Measurements from ENCODE around the gene AFF3. TPM values are rescaled to one million over a fixed set of nuclear protein-coding genes. Genes with fewer than 3 reads are reported as not detected.

AFF3 gene
- total RNA-seq, 1 experiment from 2014 or later = 0.42 TPM

DNA sequence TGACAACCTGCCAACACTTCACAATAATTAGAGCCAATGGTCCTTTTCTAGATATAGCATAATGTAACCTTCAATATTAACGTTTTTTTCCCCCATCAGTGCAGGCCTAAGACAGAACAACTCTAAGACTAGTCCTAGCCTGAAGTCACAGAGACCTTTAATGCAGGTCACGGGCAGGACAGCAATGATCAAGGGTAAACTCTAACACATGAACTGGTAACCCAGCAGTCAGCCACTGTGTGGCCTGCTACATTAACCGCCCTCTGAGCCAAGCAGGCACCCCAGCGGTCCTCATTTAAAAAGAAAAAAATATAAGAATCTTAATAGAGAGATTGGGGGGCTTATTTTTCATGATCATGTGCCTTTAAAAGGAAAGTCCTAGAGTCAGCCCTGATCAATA lies 290.6 kb downstream of the AFF3 start:
- ChIA-PET CTCF (interaction anchor here (0.6 to 1.0 kb wide), 3 partner anchors 13 to 1118 kb away, joined by 3 to 5 read pairs (median 3); no protein-coding TSS in a partner anchor), POLR2A (no interaction called here)
- TF ChIP-seq, protein P1, sequence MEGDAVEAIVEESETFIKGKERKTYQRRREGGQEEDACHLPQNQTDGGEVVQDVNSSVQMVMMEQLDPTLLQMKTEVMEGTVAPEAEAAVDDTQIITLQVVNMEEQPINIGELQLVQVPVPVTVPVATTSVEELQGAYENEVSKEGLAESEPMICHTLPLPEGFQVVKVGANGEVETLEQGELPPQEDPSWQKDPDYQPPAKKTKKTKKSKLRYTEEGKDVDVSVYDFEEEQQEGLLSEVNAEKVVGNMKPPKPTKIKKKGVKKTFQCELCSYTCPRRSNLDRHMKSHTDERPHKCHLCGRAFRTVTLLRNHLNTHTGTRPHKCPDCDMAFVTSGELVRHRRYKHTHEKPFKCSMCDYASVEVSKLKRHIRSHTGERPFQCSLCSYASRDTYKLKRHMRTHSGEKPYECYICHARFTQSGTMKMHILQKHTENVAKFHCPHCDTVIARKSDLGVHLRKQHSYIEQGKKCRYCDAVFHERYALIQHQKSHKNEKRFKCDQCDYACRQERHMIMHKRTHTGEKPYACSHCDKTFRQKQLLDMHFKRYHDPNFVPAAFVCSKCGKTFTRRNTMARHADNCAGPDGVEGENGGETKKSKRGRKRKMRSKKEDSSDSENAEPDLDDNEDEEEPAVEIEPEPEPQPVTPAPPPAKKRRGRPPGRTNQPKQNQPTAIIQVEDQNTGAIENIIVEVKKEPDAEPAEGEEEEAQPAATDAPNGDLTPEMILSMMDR (IDR thresholded peaks at IDR 0.05; ENCODE audit: unreplicated experiment) = no peak
- no peak for DNase-seq (ENCODE audit: unreplicated experiment)
- no peaks in the 10 kb centered on the region for H3K9me3 Mint-ChIP-seq (ENCODE audit: unreplicated experiment)
- H3K27me3 Mint-ChIP-seq (ENCODE audit: insufficient read depth, unreplicated experiment) = no peaks in the 10 kb centered on the region
- H3K4me1 Mint-ChIP-seq (ENCODE audit: insufficient read depth, unreplicated experiment) = no peaks in the 10 kb centered on the region
- no peaks in the 10 kb centered on the region for H3K36me3 Mint-ChIP-seq (ENCODE audit: insufficient read depth, unreplicated experiment)
- BruUV-seq (replicated peaks) = no TSS peak
- no peak overlapping the region for H3K4me3 Mint-ChIP-seq (ENCODE audit: unreplicated experiment)
- no peak overlapping the region for H3K27ac Mint-ChIP-seq (ENCODE audit: low read depth, unreplicated experiment)
- intact Hi-C loops (cut with micrococcal nuclease) = no loop called here

DNA sequence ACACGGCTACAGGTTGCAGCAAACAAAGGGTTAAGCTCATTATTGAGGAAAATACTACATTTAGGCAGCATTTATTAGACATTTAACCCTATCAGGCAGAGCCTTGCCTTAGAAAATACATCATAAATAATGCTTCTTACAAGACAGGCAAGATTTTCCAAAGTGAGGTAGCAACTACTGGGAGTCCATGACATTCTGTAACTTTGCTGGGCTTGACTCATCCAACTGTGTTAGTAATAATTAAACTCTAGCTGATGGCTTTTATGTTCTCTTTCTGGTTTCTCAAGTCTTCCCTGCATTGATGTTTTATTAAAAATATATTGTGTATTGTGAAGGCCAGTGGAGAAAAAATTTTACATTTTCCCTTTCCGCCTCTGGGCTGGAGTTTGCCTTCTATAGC lies 291.3 kb downstream of the AFF3 start:
- Mint-ChIP-seq H3K27me3 (ENCODE audit: insufficient read depth, unreplicated experiment) (no peaks in the 10 kb centered on the region), H3K4me3 (ENCODE audit: unreplicated experiment) (no peak overlapping the region), H3K36me3 (ENCODE audit: insufficient read depth, unreplicated experiment) (no peaks in the 10 kb centered on the region), H3K4me1 (ENCODE audit: insufficient read depth, unreplicated experiment) (no peaks in the 10 kb centered on the region), H3K27ac (ENCODE audit: low read depth, unreplicated experiment) (no peak overlapping the region), H3K9me3 (ENCODE audit: unreplicated experiment) (no peaks in the 10 kb centered on the region)
- TF ChIP-seq, protein P1 (IDR thresholded peaks at IDR 0.05; ENCODE audit: unreplicated experiment) = no peak
- intact Hi-C loops (cut with micrococcal nuclease) = no loop called here
- no peak for DNase-seq (ENCODE audit: unreplicated experiment)
- no TSS peak for BruUV-seq (replicated peaks)
- ChIA-PET POLR2A (interaction anchor here (0.8 kb wide), 1 partner anchor 8 kb away, joined by 4 read pairs; no protein-coding TSS in a partner anchor), CTCF (interaction anchor here (1.0 kb wide), 1 partner anchor 13 kb away, joined by 3 read pairs; no protein-coding TSS in a partner anchor)

DNA sequence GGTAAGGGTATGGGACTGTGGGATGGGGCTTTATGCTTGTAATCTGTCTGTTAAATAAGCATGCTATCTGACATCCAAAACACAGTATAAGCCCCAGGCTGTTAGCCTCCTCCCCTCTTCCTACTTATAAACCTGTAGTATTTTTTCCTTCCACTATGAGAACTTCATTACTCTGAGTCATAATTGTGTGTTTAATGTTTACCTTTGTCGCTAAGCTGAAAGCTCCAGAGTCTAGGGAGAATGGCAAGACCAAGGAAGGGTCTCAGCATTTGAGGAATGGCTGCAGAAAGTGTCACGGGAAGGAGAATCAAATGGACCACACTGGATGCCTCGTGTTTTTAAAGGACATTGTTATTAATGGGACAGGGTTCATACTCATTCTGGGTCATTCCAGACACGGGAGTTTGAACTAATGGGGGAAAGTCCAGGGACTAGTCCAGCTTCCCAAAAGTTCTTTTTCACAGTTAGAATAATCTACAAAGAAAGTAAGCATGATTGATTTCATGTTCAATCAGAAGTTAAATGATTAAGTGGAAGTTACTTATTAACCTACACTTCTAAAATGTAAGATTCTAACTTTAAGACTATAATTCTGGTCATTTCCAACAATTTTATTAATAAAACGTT lies 292.2 kb downstream of the AFF3 start:
- no peaks in the 10 kb centered on the region for H3K36me3 Mint-ChIP-seq (ENCODE audit: insufficient read depth, unreplicated experiment)
- H3K4me3 Mint-ChIP-seq (ENCODE audit: unreplicated experiment) = no peak overlapping the region
- no peaks in the 10 kb centered on the region for H3K27me3 Mint-ChIP-seq (ENCODE audit: insufficient read depth, unreplicated experiment)
- no peaks in the 10 kb centered on the region for H3K4me1 Mint-ChIP-seq (ENCODE audit: insufficient read depth, unreplicated experiment)
- DNase-seq (ENCODE audit: unreplicated experiment) = no peak
- no peak overlapping the region for H3K27ac Mint-ChIP-seq (ENCODE audit: low read depth, unreplicated experiment)
- CTCF ChIA-PET = no interaction called here
- POLR2A ChIA-PET = interaction anchor here (0.8 kb wide), 1 partner anchor 9 kb away, joined by 4 read pairs; no protein-coding TSS in a partner anchor
- no TSS peak for BruUV-seq (replicated peaks)
- no peaks in the 10 kb centered on the region for H3K9me3 Mint-ChIP-seq (ENCODE audit: unreplicated experiment)
- intact Hi-C loops (cut with micrococcal nuclease) = no loop called here
- TF ChIP-seq, protein P1 (IDR thresholded peaks at IDR 0.05; ENCODE audit: unreplicated experiment) = no peak

DNA sequence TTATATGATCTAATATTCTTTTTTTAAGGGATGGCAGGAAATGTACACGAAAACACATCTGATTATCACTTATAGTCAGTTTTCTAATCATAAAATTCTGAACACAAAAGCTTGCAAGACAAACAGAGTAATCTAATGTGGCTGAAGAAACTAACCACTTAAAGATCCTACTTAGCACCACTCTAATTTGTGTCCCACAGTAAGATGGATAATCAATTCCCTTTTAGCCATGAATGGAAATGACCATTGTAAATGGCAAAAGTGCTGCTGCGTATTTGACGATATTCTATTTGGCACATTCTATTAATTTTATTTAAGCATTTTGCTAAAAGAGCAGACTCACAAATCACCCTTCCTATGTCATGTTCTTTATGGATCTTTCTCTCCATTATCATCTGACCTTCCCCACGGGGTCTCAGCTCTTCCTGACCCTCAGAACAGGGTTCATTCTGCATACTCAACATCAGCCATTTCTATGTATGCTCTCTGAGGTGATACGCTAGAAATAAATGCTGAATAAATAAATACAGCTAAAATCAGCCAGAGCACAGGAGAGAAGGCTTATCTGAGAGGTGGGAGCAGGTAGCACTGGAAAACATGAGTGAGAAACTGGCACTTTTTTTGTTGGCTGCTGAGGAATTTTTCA lies 295.8 kb downstream of the AFF3 start:
- Mint-ChIP-seq H3K9me3 (ENCODE audit: unreplicated experiment) (no peaks in the 10 kb centered on the region), H3K4me1 (ENCODE audit: insufficient read depth, unreplicated experiment) (no peaks in the 10 kb centered on the region), H3K4me3 (ENCODE audit: unreplicated experiment) (no peak overlapping the region), H3K36me3 (ENCODE audit: insufficient read depth, unreplicated experiment) (no peaks in the 10 kb centered on the region), H3K27me3 (ENCODE audit: insufficient read depth, unreplicated experiment) (no peaks in the 10 kb centered on the region), H3K27ac (ENCODE audit: low read depth, unreplicated experiment) (no peak overlapping the region)
- no TSS peak for BruUV-seq (replicated peaks)
- POLR2A ChIA-PET = no interaction called here
- TF ChIP-seq, protein P1 (IDR thresholded peaks at IDR 0.05; ENCODE audit: unreplicated experiment) = no peak
- CTCF ChIA-PET = no interaction called here
- intact Hi-C loops (cut with micrococcal nuclease) = no loop called here
- no peak for DNase-seq (ENCODE audit: unreplicated experiment)
